K562 (cell line): Measurements from ENCODE around the gene KNG1. TPM values are rescaled to one million over a fixed set of nuclear protein-coding genes. Genes with fewer than 3 reads are reported as not detected.

Experiments used
- ATF4 ChIP-seq: fragments of 450-650 bp; formaldehyde crosslinking; IDR thresholded peaks from 2 replicates; pipeline ENCODE4 v1.4.0; 2022; ENCODE audit warnings: mild to moderate bottlenecking, moderate library complexity
- BACH1 ChIP-seq: fragments of 200-800 bp; sonication (Bioruptor generic); IDR thresholded peaks from 2 replicates; pipeline ENCODE4 v1.6.1; 2016; ENCODE audit warnings: missing genetic modification characterization, missing compliant biosample characterization
- CBFA2T2 ChIP-seq: fragments of 450-650 bp; conservative IDR thresholded peaks from 2 replicates; pipeline ENCODE4 v1.6.1; 2017; ENCODE audit warnings: mild to moderate bottlenecking
- COPS2 ChIP-seq: fragments of 450-650 bp; conservative IDR thresholded peaks from 2 replicates; pipeline ENCODE4 v1.6.1; 2016; ENCODE audit warnings: mild to moderate bottlenecking, moderate library complexity
- CTBP1 ChIP-seq: fragments of 450-650 bp; IDR thresholded peaks from 2 replicates; pipeline ENCODE4 v1.6.1; 2016; ENCODE audit warnings: borderline replicate concordance
- CXXC5 ChIP-seq: fragments of 250-450 bp; sonication (Bioruptor Pico); IDR thresholded peaks from 2 replicates; pipeline ENCODE4 v1.8.0; 2022; ENCODE audit warnings: inconsistent platforms, mild to moderate bottlenecking, moderate library complexity
- DNMT1 ChIP-seq: fragments of 450-650 bp; IDR thresholded peaks from 2 replicates; pipeline ENCODE4 v1.6.1; 2016; ENCODE audit warnings: antibody characterized with exemption, mild to moderate bottlenecking
- EGR1 ChIP-seq: fragments of 450-650 bp; conservative IDR thresholded peaks from 2 replicates; pipeline ENCODE4 v1.6.1; 2017; ENCODE audit warnings: mild to moderate bottlenecking
- FOXK2 ChIP-seq, 2 experiments: fragments of 450-650 bp; IDR thresholded peaks in 1 of 2; conservative IDR thresholded peaks in 1 of 2; 2 replicates each; pipeline ENCODE4 v1.6.1; 2016; ENCODE audit warnings: low read depth in 2 of 2, mild to moderate bottlenecking in 1 of 2
- PML ChIP-seq: IDR thresholded peaks from 2 replicates; pipeline ENCODE4 v1.6.1; 2012; ENCODE audit warnings: low read length, inconsistent platforms
- POLR2AphosphoS5 ChIP-seq: IDR thresholded peaks from 2 replicates; pipeline ENCODE4 v1.6.1; 2011; ENCODE audit warnings: mild to moderate bottlenecking, low read depth, low read length, moderate library complexity; ENCODE audit not compliant: control insufficient read depth, insufficient read depth
- POLR2G ChIP-seq: fragments of 200-400 bp; formaldehyde crosslinking; IDR thresholded peaks from 2 replicates; pipeline ENCODE4 v1.6.1; 2017; ENCODE audit warnings: low read depth, mild to moderate bottlenecking, antibody characterized with exemption, low read length, moderate library complexity
- POU5F1 ChIP-seq: fragments of 150-350 bp; IDR thresholded peaks from 2 replicates; pipeline ENCODE4 v1.6.1; 2014; ENCODE audit warnings: borderline replicate concordance, low read length, low read depth, mild to moderate bottlenecking; ENCODE audit not compliant: partially characterized antibody
- RBM34 ChIP-seq: fragments of 200-400 bp; formaldehyde crosslinking; IDR thresholded peaks from 2 replicates; pipeline ENCODE4 v1.6.1; 2018; ENCODE audit warnings: low read length, borderline replicate concordance; ENCODE audit not compliant: insufficient read depth
- RCOR1 ChIP-seq, 2 experiments: IDR thresholded peaks; 2 replicates each; pipeline ENCODE4 v1.6.1; 2012; ENCODE audit warnings: low read depth in 2 of 2, low read length in 2 of 2, borderline replicate concordance in 1 of 2, improper control_type of control experiment in 1 of 2
- ZBTB7A ChIP-seq: IDR thresholded peaks from 2 replicates; pipeline ENCODE4 v1.6.1; 2011; ENCODE audit warnings: low read depth, mild to moderate bottlenecking, low read length, moderate library complexity, borderline replicate concordance; ENCODE audit not compliant: control insufficient read depth
- ZSCAN29 ChIP-seq: fragments of 450-650 bp; IDR thresholded peaks from 2 replicates; pipeline ENCODE4 v1.6.1; 2017
- polyA plus RNA-seq, 8 experiments: library from polyadenylated mRNA; depleted of rRNA in 4 of 8; stranded (reverse) in 5 of 8; unstranded in 3 of 8; fragments of >200 nt; fragmentation: Nextera tagmentation in 2 of 8; fragmentation: Illumina TruSeq in 1 of 8; extraction: Ambion mirVana in 2 of 8; extraction: Trizol in 1 of 8; gene quantifications; 2 replicates each; pipeline versions ENCODE4 v1.2.1 to v1.2.3, GENCODE V29; 2011 to 2014; ENCODE audit warnings: inconsistent platforms in 1 of 8, missing spikeins in 1 of 8
- total RNA-seq, 7 experiments: library from RNA; depleted of rRNA in 6 of 7; stranded (reverse); fragments of >200 nt in 6 of 7; fragmentation: Illumina TruSeq in 2 of 7; extraction: Trizol in 2 of 7; gene quantifications; 2 replicates each; pipeline versions ENCODE4 v1.2.1 to v1.2.3, GENCODE V29; 2011 to 2021; ENCODE audit warnings: low replicate concordance in 1 of 7
- TF ChIP-seq, protein P1 (sequence below): fragments of 150-350 bp; conservative IDR thresholded peaks from 2 replicates; pipeline ENCODE4 v1.6.1; 2014; ENCODE audit warnings: low read length
- TF ChIP-seq, protein P2 (sequence below), 2 experiments: fragments of 450-650 bp in 1 of 2; sonication (generic) in 1 of 2; formaldehyde crosslinking in 1 of 2; IDR thresholded peaks in 1 of 2; conservative IDR thresholded peaks in 1 of 2; 2 replicates each; pipeline versions ENCODE4 v1.6.1 to v1.8.1; 2016 to 2023; ENCODE audit warnings: mild to moderate bottlenecking in 2 of 2, moderate library complexity in 2 of 2, inconsistent platforms in 1 of 2, missing genetic modification reagents in 1 of 2
- TF ChIP-seq, protein P3 (sequence below), 3 experiments: fragments of 200-800 bp in 1 of 3; sonication (Bioruptor generic) in 1 of 3; sonication (generic) in 1 of 3; formaldehyde crosslinking in 1 of 3; IDR thresholded peaks; 2 replicates each; pipeline versions ENCODE4 v1.6.1 to v1.8.0; 2016 to 2022; ENCODE audit warnings: mild to moderate bottlenecking in 2 of 3, missing compliant biosample characterization in 2 of 3, missing genetic modification characterization in 2 of 3, missing genetic modification reagents in 1 of 3

The KNG1 gene
- total and polyA plus RNA-seq, 9 of the 15 experiments (the other 6 are each of a cell fraction or from before 2014, with no cell fraction given), result 0.09 TPM; not detected in 8

DNA sequence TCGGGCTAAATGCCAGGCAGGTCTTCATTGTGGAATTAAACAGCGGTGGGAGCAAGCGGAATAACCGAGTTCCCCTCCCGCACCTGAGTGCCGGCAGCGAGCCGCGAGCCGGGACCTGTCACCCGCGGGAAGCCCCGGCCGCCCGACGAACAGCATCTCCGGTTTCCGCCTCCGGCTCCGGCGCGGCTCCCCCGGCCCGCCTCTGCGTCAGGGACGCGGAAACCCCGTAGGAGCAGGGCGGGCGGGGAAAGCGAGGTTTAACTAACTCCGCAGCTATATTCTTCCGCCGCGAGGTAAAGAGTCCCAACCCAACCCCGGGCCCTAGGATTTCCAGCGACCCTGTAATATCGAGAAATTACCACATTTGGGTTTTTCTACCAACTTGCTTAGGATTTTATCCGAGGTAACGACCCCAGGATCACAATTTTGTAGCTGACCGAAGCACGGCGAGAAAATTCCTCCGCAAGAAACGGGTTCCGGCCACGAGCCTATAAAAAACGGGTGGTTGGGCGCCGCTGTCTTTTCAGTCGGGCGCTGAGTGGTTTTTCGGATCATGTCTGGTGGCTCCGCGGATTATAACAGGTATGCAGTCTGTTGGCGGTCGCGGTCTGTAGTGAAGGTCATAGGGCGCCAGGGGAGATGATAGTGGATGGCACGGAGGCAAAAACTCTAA, 66.0 kb downstream of the KNG1 start, which contains the start of gene EIF4A2 (continued):
- TF ChIP-seq, protein P1, sequence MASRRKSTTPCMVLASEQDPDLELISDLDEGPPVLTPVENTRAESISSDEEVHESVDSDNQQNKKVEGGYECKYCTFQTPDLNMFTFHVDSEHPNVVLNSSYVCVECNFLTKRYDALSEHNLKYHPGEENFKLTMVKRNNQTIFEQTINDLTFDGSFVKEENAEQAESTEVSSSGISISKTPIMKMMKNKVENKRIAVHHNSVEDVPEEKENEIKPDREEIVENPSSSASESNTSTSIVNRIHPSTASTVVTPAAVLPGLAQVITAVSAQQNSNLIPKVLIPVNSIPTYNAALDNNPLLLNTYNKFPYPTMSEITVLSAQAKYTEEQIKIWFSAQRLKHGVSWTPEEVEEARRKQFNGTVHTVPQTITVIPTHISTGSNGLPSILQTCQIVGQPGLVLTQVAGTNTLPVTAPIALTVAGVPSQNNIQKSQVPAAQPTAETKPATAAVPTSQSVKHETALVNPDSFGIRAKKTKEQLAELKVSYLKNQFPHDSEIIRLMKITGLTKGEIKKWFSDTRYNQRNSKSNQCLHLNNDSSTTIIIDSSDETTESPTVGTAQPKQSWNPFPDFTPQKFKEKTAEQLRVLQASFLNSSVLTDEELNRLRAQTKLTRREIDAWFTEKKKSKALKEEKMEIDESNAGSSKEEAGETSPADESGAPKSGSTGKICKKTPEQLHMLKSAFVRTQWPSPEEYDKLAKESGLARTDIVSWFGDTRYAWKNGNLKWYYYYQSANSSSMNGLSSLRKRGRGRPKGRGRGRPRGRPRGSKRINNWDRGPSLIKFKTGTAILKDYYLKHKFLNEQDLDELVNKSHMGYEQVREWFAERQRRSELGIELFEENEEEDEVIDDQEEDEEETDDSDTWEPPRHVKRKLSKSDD, result 0 out of 2 replicates have a peak, but pooled peaks have one; percentile 15
- peak; percentile 70 for TF ChIP-seq EGR1
- TF ChIP-seq, protein P2, sequence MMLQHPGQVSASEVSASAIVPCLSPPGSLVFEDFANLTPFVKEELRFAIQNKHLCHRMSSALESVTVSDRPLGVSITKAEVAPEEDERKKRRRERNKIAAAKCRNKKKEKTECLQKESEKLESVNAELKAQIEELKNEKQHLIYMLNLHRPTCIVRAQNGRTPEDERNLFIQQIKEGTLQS (IDR thresholded peaks at IDR 0.05), result peak; percentile 85
- TF ChIP-seq, protein P2 (CRISPR knock-in tag; conservative IDR thresholded peaks at IDR 0.05), result 0 out of 2 replicates have a peak, but pooled peaks have one; percentile 41
- peak; percentile 32; the same call in 1 of the 2 replicates for TF ChIP-seq ZBTB7A
- peak; percentile 99 for TF ChIP-seq POLR2AphosphoS5
- TF ChIP-seq BACH1 (tag), result peak; percentile 19; the same call in 1 of the 2 replicates
- no peak for TF ChIP-seq ATF4 (CRISPR knock-in tag)
- TF ChIP-seq, protein P3, sequence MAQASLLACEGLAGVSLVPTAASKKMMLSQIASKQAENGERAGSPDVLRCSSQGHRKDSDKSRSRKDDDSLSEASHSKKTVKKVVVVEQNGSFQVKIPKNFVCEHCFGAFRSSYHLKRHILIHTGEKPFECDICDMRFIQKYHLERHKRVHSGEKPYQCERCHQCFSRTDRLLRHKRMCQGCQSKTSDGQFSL (CRISPR knock-in tag; IDR thresholded peaks at IDR 0.05), result no peak
- TF ChIP-seq, protein P3 (tag; IDR thresholded peaks at IDR 0.05), result no peak
- TF ChIP-seq FOXK2 (conservative IDR thresholded peaks at IDR 0.05 in 1 of 2, IDR thresholded peaks at IDR 0.05 in 1 of 2; ENCODE audit: low read depth in 2 of 2), result 0 out of 4 replicates have a peak, but pooled peaks of 1 of the 2 experiments have one; percentile 22
- peak; percentile 98 for TF ChIP-seq PML
- peak; percentile 93 for TF ChIP-seq POLR2G
- TF ChIP-seq CXXC5 (CRISPR knock-in tag), result peak; percentile 100
- no peak for TF ChIP-seq POU5F1
- peak; percentile 86; the same call in 1 of the 2 replicates for TF ChIP-seq DNMT1
- TF ChIP-seq CBFA2T2, result no peak
- TF ChIP-seq RCOR1 (IDR thresholded peaks at IDR 0.05; ENCODE audit: borderline replicate concordance in 1 of 2, low read depth in 2 of 2, low read length in 2 of 2), result peak in 1 of 2 experiments; percentile 65; a peak in 2 of 4 replicates
- no peak for TF ChIP-seq COPS2
- TF ChIP-seq ZSCAN29, result peak; percentile 59; the same call in 1 of the 2 replicates
- no peak for TF ChIP-seq RBM34
- peak; percentile 65; the same call in 1 of the 2 replicates for TF ChIP-seq CTBP1
